Ovary (tissue), 3 donors: ENCODE measurements around the gene ALKBH2.

ENCODE experiments used
- EP300 ChIP-seq: sonication (generic); formaldehyde crosslinking; IDR thresholded peaks from one replicate; pipeline ENCODE4 v1.6.1; 2017; ENCODE audit warnings: antibody characterized with exemption
- POLR2A ChIP-seq: fragments of 450-650 bp; IDR thresholded peaks from one replicate; pipeline ENCODE4 v1.6.1; 2017; ENCODE audit warnings: antibody characterized with exemption, mild to moderate bottlenecking, moderate library complexity
- TF ChIP-seq, protein P1 (sequence below), 3 donors: fragments of 450-650 bp in 2 of 3; fragments of 200-600 bp in 1 of 3; IDR thresholded peaks; one replicate each; pipeline versions ENCODE4 v1.5.1 to v1.8.0; 2016 to 2022; ENCODE audit warnings: antibody characterized with exemption in 3 of 3, mild to moderate bottlenecking in 1 of 3
- donor health status: DM: no; HTN: no; CAD: no.

DNA sequence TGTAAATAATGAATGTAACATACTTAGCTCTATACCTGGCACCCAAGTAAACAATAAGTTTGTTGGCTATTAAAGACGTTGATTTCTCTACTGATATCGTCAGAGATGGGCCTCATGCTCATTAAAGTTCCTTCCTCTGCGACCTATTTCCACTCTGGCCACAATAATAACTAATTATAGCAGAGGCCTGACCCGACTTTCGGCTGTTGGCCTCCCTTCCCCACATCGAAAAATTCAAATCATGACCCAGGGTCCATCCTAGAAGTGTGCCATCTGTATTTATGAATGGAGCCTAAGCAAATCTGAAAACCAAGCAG, 41.2 kb downstream of the ALKBH2 start:
- TF ChIP-seq, protein P1, sequence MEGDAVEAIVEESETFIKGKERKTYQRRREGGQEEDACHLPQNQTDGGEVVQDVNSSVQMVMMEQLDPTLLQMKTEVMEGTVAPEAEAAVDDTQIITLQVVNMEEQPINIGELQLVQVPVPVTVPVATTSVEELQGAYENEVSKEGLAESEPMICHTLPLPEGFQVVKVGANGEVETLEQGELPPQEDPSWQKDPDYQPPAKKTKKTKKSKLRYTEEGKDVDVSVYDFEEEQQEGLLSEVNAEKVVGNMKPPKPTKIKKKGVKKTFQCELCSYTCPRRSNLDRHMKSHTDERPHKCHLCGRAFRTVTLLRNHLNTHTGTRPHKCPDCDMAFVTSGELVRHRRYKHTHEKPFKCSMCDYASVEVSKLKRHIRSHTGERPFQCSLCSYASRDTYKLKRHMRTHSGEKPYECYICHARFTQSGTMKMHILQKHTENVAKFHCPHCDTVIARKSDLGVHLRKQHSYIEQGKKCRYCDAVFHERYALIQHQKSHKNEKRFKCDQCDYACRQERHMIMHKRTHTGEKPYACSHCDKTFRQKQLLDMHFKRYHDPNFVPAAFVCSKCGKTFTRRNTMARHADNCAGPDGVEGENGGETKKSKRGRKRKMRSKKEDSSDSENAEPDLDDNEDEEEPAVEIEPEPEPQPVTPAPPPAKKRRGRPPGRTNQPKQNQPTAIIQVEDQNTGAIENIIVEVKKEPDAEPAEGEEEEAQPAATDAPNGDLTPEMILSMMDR (IDR thresholded peaks at IDR 0.05) = no peak
- TF ChIP-seq POLR2A = no peak
- TF ChIP-seq EP300 = no peak
